Upper lobe of left lung (tissue), 6 donors: Measurements from ENCODE around the gene CNTFR. TPM values are rescaled to one million over a fixed set of nuclear protein-coding genes. Genes with fewer than 3 reads are reported as not detected.

Source experiments
- ATAC-seq, 2 donors: fragments of 200-7000 bp; cut with Tn5 transposase; one replicate each; pipeline ENCODE4 v1.9.1; 2022; ENCODE audit warnings: mild to moderate bottlenecking in 2 of 2, moderate library complexity in 2 of 2; ENCODE audit not compliant: low FRiP score in 2 of 2
- DNase-seq, 2 donors: peaks; one replicate each; pipeline ENCODE4 v3.0.0-alpha.2; 2019 to 2020
- H3K27ac ChIP-seq, 4 donors: fragments of 200-600 bp; sonication (generic); one replicate each; pipeline ENCODE4 v1.5.1; 2016 to 2019
- H3K27me3 ChIP-seq, 4 donors: fragments of 200-600 bp; sonication (generic); one replicate each; pipeline ENCODE4 v1.5.1; 2017 to 2019
- H3K36me3 ChIP-seq, 4 donors: fragments of 200-600 bp; sonication (generic); one replicate each; pipeline ENCODE4 v1.5.1; 2016 to 2019
- H3K4me1 ChIP-seq, 4 donors: fragments of 200-600 bp; sonication (generic); one replicate each; pipeline ENCODE4 v1.5.1; 2018 to 2019
- H3K4me3 ChIP-seq, 4 donors: fragments of 200-600 bp; sonication (generic); one replicate each; pipeline ENCODE4 v1.5.1; 2017 to 2019; ENCODE audit warnings: mild to moderate bottlenecking in 2 of 4, moderate library complexity in 1 of 4
- H3K9me3 ChIP-seq, 4 donors: fragments of 200-600 bp; sonication (generic); one replicate each; pipeline ENCODE4 v1.5.1; 2018 to 2019
- CTCF ChIP-seq, 6 experiments: fragments of 450-650 bp in 4 of 6; fragments of 200-600 bp in 2 of 6; sonication (generic) in 2 of 6; IDR thresholded peaks; one replicate each; pipeline ENCODE4 v1.5.1; 2016 to 2019; ENCODE audit warnings: antibody characterized with exemption in 6 of 6
- EP300 ChIP-seq, 4 donors: sonication (generic); formaldehyde crosslinking; IDR thresholded peaks; one replicate each; pipeline ENCODE4 v1.5.1; 2017; ENCODE audit warnings: antibody characterized with exemption in 4 of 4, control low read depth in 2 of 4
- POLR2A ChIP-seq, 4 donors: fragments of 450-650 bp; IDR thresholded peaks; one replicate each; pipeline ENCODE4 v1.5.1; 2016 to 2017; ENCODE audit warnings: antibody characterized with exemption in 4 of 4, mild to moderate bottlenecking in 2 of 4
- POLR2AphosphoS5 ChIP-seq, 2 donors: sonication (generic); formaldehyde crosslinking; IDR thresholded peaks; one replicate each; pipeline ENCODE4 v1.5.1; 2017; ENCODE audit warnings: antibody characterized with exemption in 2 of 2
- WGBS, 2 donors: methylation state at CpG; one replicate each; pipeline ENCODE4 v1.1.5; 2017 to 2018; 5-methylcytosine and 5-hydroxymethylcytosine counted together
- total RNA-seq, 6 donors: library from RNA; depleted of rRNA in 4 of 6; stranded (reverse); fragments of >200 nt in 4 of 6; gene quantifications; one replicate each; pipeline versions ENCODE4 v1.1.0 to v1.2.1, GENCODE V29; 2016 to 2021
- donor health status: DM: no; HTN: no; CAD: no; lungs with moderate emphysema.
- donor health status: DM: no; HTN: yes; CAD: no; lungs with severe emphysema.

The CNTFR gene
- total RNA-seq, 6 donors from 2014 or later: 0.30 to 3.3 (median 0.69) TPM; not detected in 1

GRCh38 chr9:34582787-34583186 is 6.7 kb downstream of the CNTFR start:
- no peak overlapping the region for H3K27ac ChIP-seq
- no peak for DNase-seq
- no peaks in the 10 kb centered on the region for H3K36me3 ChIP-seq
- no peaks in the 10 kb centered on the region for H3K9me3 ChIP-seq
- TF ChIP-seq POLR2A (IDR thresholded peaks at IDR 0.05) (no peak), CTCF (IDR thresholded peaks at IDR 0.05) (no peak), POLR2AphosphoS5 (IDR thresholded peaks at IDR 0.05) (no peak), EP300 (IDR thresholded peaks at IDR 0.05) (no peak)
- whole genome bisulfite sequencing, 2 donors: 72 to 87% methylated on average over 5 of the region's 5 CpGs
- H3K4me3 ChIP-seq: no peak overlapping the region
- ATAC-seq: no peak
- peaks cover 5 to 14% (median 8%) of the 10 kb centered on the region in 4 donors for H3K4me1 ChIP-seq
- peaks cover 0 to 25% (median 12%) of the 10 kb centered on the region in 4 donors for H3K27me3 ChIP-seq

- H3K4me3 ChIP-seq: no peak overlapping the region
- 83 to 90% methylated on average over 2 to 3 of the region's 3 CpGs for WGBS, 2 donors
- no peaks in the 10 kb centered on the region for H3K36me3 ChIP-seq
- no peak for TF ChIP-seq CTCF (IDR thresholded peaks at IDR 0.05)
- no peak for TF ChIP-seq EP300 (IDR thresholded peaks at IDR 0.05)
- TF ChIP-seq POLR2A (IDR thresholded peaks at IDR 0.05): no peak
- TF ChIP-seq POLR2AphosphoS5 (IDR thresholded peaks at IDR 0.05): no peak
- H3K4me1 ChIP-seq: peaks cover 9 to 21% (median 11%) of the 10 kb centered on the region in 4 donors
- no peaks in the 10 kb centered on the region for H3K9me3 ChIP-seq
- H3K27me3 ChIP-seq: peaks cover 0 to 30% (median 15%) of the 10 kb centered on the region in 4 donors
- DNase-seq: no peak
- H3K27ac ChIP-seq: no peak overlapping the region
- ATAC-seq: no peak
These were observed 8.2 kb downstream of the CNTFR start for GRCh38 chr9:34581318-34581717.

GRCh38 chr9:34580358-34580757 is 9.2 kb downstream of the CNTFR start:
- Histone ChIP-seq H3K9me3 (no peaks in the 10 kb centered on the region), H3K36me3 (no peaks in the 10 kb centered on the region), H3K27ac (no peak overlapping the region), H3K4me3 (no peak overlapping the region), H3K27me3 (peaks cover 0 to 25% (median 15%) of the 10 kb centered on the region in 4 donors), H3K4me1 (peaks cover 9 to 21% (median 11%) of the 10 kb centered on the region in 4 donors)
- no peak for TF ChIP-seq EP300 (IDR thresholded peaks at IDR 0.05)
- 66 to 74% methylated on average over 4 to 8 of the region's 8 CpGs for WGBS, 2 donors
- ATAC-seq (no peak), DNase-seq (no peak)

- Histone ChIP-seq H3K27ac (no peak overlapping the region), H3K27me3 (peaks cover 0 to 26% (median 15%) of the 10 kb centered on the region in 4 donors), H3K4me3 (no peak overlapping the region), H3K9me3 (no peaks in the 10 kb centered on the region), H3K4me1 (peaks cover 9 to 21% (median 11%) of the 10 kb centered on the region in 4 donors), H3K36me3 (no peaks in the 10 kb centered on the region)
- no peak for DNase-seq
- 74 to 77% methylated on average over 5 of the region's 5 CpGs for WGBS, 2 donors
- TF ChIP-seq POLR2AphosphoS5 (IDR thresholded peaks at IDR 0.05): no peak
- ATAC-seq: no peak
These were observed 9.7 kb downstream of the CNTFR start for GRCh38 chr9:34579808-34580163.

GRCh38 chr9:34579104-34579807 is 10.3 kb downstream of the CNTFR start:
- Histone ChIP-seq H3K4me1 (peaks cover 9 to 21% (median 11%) of the 10 kb centered on the region in 4 donors), H3K9me3 (no peaks in the 10 kb centered on the region), H3K27ac (no peak overlapping the region), H3K36me3 (no peaks in the 10 kb centered on the region), H3K4me3 (no peak overlapping the region), H3K27me3 (peaks cover 0 to 27% (median 15%) of the 10 kb centered on the region in 4 donors)
- TF ChIP-seq POLR2AphosphoS5 (IDR thresholded peaks at IDR 0.05) (no peak), EP300 (IDR thresholded peaks at IDR 0.05) (no peak), CTCF (IDR thresholded peaks at IDR 0.05) (no peak), POLR2A (IDR thresholded peaks at IDR 0.05) (no peak)
- DNase-seq (no peak), ATAC-seq (no peak)
- 8 to 17% methylated on average over 13 to 15 of the region's 17 CpGs for WGBS, 2 donors
